Thymus (tissue), 14 donors: Measurements from ENCODE around the gene ST3GAL2. TPM values are rescaled to one million over a fixed set of nuclear protein-coding genes. Genes with fewer than 3 reads are reported as not detected.
A peak's percentile ranks its signal among the peaks of the same experiment; 100 is the strongest.

ENCODE experiments used
- DNase-seq, 9 donors: peaks; one replicate each; pipeline ENCODE4 v3.0.0-alpha.2; 2013; ENCODE audit warnings: low spot score in 9 of 9, low read depth in 6 of 9, missing footprints in 1 of 9
- H3K27ac ChIP-seq, 2 donors: one replicate each; pipeline ENCODE4 v1.5.1; 2013; ENCODE audit warnings: control low read depth in 1 of 2, low read depth in 1 of 2, low read length in 1 of 2, mild to moderate bottlenecking in 1 of 2, moderate library complexity in 1 of 2
- H3K27me3 ChIP-seq, 2 donors: one replicate each; pipeline ENCODE4 v1.5.1; 2013; ENCODE audit warnings: low read length in 1 of 2; ENCODE audit not compliant: control insufficient read depth in 2 of 2, insufficient read depth in 1 of 2
- H3K36me3 ChIP-seq, 2 donors: one replicate each; pipeline ENCODE4 v1.5.1; 2013; ENCODE audit warnings: low read length in 1 of 2, mild to moderate bottlenecking in 1 of 2, moderate library complexity in 1 of 2; ENCODE audit not compliant: control insufficient read depth in 2 of 2, insufficient read depth in 2 of 2
- H3K4me1 ChIP-seq, 2 donors: one replicate each; pipeline ENCODE4 v1.5.1; 2013; ENCODE audit warnings: low read length in 2 of 2; ENCODE audit not compliant: control insufficient read depth in 2 of 2, insufficient read depth in 2 of 2
- H3K4me3 ChIP-seq, 2 donors: one replicate each; pipeline ENCODE4 v1.5.1; 2013; ENCODE audit warnings: low read length in 2 of 2, control low read depth in 1 of 2, mild to moderate bottlenecking in 1 of 2
- H3K9me3 ChIP-seq, 2 donors: one replicate each; pipeline ENCODE4 v1.5.1; 2013; ENCODE audit warnings: low read length in 1 of 2, mild to moderate bottlenecking in 1 of 2; ENCODE audit not compliant: control insufficient read depth in 2 of 2, insufficient read depth in 1 of 2
- WGBS: extraction: QIAGEN DNeasy Blood & Tissue Kit; methylation state at CpG from one replicate; pipeline ENCODE4 v1.1.7; 2013; 5-methylcytosine and 5-hydroxymethylcytosine counted together
- long read RNA-seq, 10 donors: transcript quantifications; one replicate each; lab custom pipeline, GENCODE V29; 2026
- polyA plus RNA-seq: library from polyadenylated mRNA; stranded (reverse); fragments of 200-250 nt; gene quantifications from one replicate; pipeline ENCODE4 v1.2.3, GENCODE V29; 2013
- total RNA-seq: library from RNA; stranded (reverse); fragments of 120-200 nt; gene quantifications from one replicate; pipeline ENCODE4 v1.2.4, GENCODE V29; 2013
- donor health status: healthy.

ST3GAL2 gene, protein sequence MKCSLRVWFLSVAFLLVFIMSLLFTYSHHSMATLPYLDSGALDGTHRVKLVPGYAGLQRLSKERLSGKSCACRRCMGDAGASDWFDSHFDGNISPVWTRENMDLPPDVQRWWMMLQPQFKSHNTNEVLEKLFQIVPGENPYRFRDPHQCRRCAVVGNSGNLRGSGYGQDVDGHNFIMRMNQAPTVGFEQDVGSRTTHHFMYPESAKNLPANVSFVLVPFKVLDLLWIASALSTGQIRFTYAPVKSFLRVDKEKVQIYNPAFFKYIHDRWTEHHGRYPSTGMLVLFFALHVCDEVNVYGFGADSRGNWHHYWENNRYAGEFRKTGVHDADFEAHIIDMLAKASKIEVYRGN
- 18.7 TPM for total RNA-seq
- polyA plus RNA-seq = 11.8 TPM
- long read RNA-seq, donor 1 = 0 reads
- long read RNA-seq, donor 2 = 0 reads
- long read RNA-seq, donor 3, full-length matches to known transcripts = 6 of 6 reads
- long read RNA-seq, donor 3, partial matches to known transcripts = 0 of 6 reads
- long read RNA-seq, donor 3, other reads (novel, unspliced or antisense) = 0 of 6 reads
- long read RNA-seq, donor 4, partial matches to known transcripts = 0 of 1 reads
- long read RNA-seq, donor 4, other reads (novel, unspliced or antisense) = 0 of 1 reads
- long read RNA-seq, donor 5, full-length matches to known transcripts = 2 of 2 reads
- long read RNA-seq, donor 5, partial matches to known transcripts = 0 of 2 reads
- long read RNA-seq, donor 5, other reads (novel, unspliced or antisense) = 0 of 2 reads
- long read RNA-seq, donor 6, full-length matches to known transcripts = 4 of 4 reads
- long read RNA-seq, donor 6, partial matches to known transcripts = 0 of 4 reads
- long read RNA-seq, donor 6, other reads (novel, unspliced or antisense) = 0 of 4 reads
- long read RNA-seq, donor 7, full-length matches to known transcripts = 1 of 1 reads
- long read RNA-seq, donor 7, partial matches to known transcripts = 0 of 1 reads
- long read RNA-seq, donor 7, other reads (novel, unspliced or antisense) = 0 of 1 reads
- long read RNA-seq, donor 8, full-length matches to known transcripts = 1 of 1 reads
- long read RNA-seq, donor 8, partial matches to known transcripts = 0 of 1 reads
- long read RNA-seq, donor 8, other reads (novel, unspliced or antisense) = 0 of 1 reads
- long read RNA-seq, donor 9 = 0 reads
- long read RNA-seq, donor 10, full-length matches to known transcripts = 4 of 4 reads
- long read RNA-seq, donor 10, partial matches to known transcripts = 0 of 4 reads
- long read RNA-seq, donor 10, other reads (novel, unspliced or antisense) = 0 of 4 reads

DNA sequence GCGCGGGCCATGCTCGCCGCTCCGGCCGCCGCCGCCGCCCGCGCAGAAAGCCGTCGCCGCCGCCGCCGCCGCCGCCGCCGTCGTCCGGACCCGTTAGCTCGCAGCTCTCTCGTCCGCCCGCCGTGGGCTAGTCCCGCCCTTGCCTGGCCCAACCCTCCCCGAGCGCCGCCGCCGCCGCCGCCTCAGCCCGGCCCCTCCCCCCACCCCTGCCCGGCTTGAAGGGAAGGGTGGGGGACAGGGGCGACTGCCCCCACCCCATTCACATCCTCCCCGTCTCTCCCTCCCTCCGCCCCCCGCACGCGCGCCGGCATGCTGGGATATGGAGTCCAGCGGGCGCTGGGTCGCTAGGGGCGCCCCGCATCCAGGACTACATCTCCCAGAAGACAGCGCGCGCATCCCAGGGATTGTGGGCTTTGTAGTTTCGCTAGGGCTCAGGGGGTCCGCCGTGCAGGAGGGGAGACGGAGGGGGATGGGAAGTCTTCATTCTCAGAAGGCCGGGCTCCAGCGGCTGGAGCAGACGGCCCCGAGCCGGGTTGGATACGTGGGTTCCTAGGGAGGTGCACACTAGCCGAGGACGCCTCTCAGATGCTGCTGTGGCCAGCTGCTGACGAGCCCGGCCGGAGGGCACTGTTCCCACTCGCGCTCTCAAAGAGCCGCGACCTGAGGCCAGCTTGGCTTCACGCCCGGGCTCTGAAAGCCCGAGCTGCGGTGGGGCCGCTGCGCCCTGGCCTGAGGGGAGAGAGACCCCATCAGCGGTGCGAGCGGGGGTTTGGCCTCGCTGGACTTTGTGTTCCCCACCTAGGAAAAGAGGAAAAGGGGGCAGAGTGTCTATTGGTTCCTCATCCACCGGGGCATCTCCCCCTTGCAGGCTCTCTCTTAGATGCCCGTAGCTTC is at the start of gene ST3GAL2:
ST3GAL2 (minus strand) TSS at position 132 of the 894 bp plus-strand sequence. CDS start 40,570 bp downstream, outside the sequence.
- Histone ChIP-seq H3K4me3 (peak within 1 kb of the TSS; percentile 72 to 92), H3K27ac (peak within 1 kb of the TSS; percentile 27 to 78), H3K9me3 (no peaks in the 10 kb centered on the region), H3K27me3 (no peaks in the 10 kb centered on the region), H3K36me3 (peaks cover 5 to 6% of the 10 kb centered on the region in 2 donors), H3K4me1 (peaks cover 20 to 36% of the 10 kb centered on the region in 2 donors)
- peak; percentile 86 to 98 (median 95) for DNase-seq
- under 1% methylated on average over 86 of the region's 86 CpGs for WGBS

DNA sequence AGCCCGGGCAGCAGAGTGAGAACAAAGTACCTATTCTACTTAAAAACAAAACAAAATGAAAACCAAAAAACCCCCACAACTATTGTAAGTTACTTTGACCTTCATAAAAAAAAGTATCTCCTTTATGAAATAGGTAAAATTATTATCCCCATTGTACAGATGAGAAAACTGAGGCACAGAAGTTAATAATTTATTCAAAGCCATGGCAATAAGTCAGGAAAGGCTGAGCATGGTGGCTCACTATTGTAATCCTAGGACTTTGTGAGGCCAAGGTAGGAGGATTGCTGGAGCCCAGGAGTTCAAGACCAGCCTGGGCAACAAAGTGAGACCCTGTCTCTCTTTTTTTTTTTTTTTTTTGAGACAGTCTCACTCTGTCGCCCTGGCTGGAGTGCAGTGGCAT is 46.0 kb upstream of the ST3GAL2 start:
- H3K36me3 ChIP-seq = peaks cover 48 to 59% of the 10 kb centered on the region in 2 donors
- no peak overlapping the region for H3K4me3 ChIP-seq
- WGBS = over 99% methylated on average over 2 of the region's 2 CpGs
- no peaks in the 10 kb centered on the region for H3K9me3 ChIP-seq
- DNase-seq = no peak
- no peak overlapping the region for H3K27ac ChIP-seq
- no peaks in the 10 kb centered on the region for H3K27me3 ChIP-seq
- H3K4me1 ChIP-seq = no peaks in the 10 kb centered on the region

DNA sequence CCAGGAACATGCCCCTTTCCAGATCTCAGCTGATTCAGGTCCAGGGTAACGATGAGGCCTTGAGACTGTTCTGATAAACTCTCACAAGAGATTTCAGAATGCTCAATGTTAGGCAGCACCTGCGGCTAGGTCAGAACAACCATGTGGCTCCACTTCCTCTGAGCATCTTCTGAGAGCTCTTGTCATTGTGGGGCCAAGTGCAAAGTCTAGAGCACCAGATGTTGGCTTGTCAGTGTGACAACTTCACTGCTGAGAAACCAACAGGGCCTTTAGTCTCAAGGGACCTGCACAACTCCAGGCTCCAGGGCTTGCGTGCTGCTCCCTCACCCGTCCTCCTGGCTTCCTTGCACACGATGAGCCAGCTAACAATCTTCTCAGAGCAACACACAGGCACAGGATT is 44.5 kb upstream of the ST3GAL2 start:
- 97% methylated on average over 5 of the region's 5 CpGs for WGBS
- no peaks in the 10 kb centered on the region for H3K27me3 ChIP-seq
- no peak overlapping the region for H3K27ac ChIP-seq
- no peaks in the 10 kb centered on the region for H3K4me1 ChIP-seq
- peaks cover 54 to 60% of the 10 kb centered on the region in 2 donors for H3K36me3 ChIP-seq
- H3K9me3 ChIP-seq = no peaks in the 10 kb centered on the region
- no peak overlapping the region for H3K4me3 ChIP-seq
- DNase-seq = no peak

DNA sequence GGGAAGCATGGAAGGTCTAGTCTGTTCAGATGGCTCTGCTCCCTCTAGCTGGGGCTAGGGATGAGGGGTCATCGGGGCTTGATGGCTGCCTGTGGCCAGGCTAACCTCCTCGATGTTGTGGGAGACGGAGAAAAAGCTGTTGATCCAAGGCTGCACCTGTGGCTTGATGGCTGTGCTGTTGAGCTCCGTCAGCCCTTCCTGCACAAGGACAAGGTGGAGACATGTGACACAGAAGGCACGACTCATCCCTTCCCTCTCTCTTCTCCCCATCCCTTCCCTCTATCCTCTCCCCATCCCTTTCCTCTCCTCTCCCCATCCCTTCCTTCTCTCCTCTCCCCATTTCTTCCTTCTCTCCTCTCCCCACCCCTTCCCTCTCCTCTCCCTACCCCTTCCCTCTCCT is 43.7 kb upstream of the ST3GAL2 start:
- WGBS = 97% methylated on average over 5 of the region's 5 CpGs
- DNase-seq = no peak

DNA sequence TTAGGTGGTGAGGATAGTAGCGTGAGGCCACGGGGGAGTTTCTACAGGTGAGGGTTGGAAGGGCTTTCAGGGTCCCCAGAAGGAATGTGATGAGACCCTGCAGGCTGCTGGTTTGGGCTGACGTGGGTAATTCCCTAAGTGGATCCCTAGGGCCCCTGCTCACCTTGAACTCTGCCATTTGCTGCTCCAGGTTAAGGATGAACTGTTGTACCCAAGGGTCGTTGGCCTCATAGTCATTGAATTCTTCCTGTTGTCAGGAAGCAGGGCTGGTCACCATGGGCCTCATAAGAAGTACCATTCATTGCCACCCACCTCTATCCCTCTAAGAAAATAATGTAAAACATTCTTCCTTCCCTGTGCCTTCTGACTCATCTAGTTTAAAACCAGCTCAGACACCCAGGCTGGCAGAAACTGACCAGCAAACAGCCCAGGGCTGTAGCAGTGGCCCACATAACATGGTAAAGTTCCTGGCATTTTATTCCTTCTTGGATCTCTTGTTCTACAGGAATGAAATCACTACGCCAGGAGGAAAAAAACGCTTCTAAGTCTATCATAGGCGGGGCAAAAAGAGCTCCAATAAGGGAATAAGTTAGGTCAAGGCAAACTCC is 43.1 kb upstream of the ST3GAL2 start:
- WGBS = 96% methylated on average over 7 of the region's 7 CpGs
- Histone ChIP-seq H3K36me3 (peaks cover 60 to 66% of the 10 kb centered on the region in 2 donors), H3K4me1 (no peaks in the 10 kb centered on the region), H3K27ac (no peak overlapping the region), H3K4me3 (no peak overlapping the region), H3K27me3 (no peaks in the 10 kb centered on the region), H3K9me3 (no peaks in the 10 kb centered on the region)
- DNase-seq = no peak

More for the DNA sequence above, 43.7 kb upstream of the ST3GAL2 start:
- Histone ChIP-seq H3K36me3 (peaks cover 61 to 64% of the 10 kb centered on the region in 2 donors), H3K9me3 (no peaks in the 10 kb centered on the region), H3K27me3 (no peaks in the 10 kb centered on the region), H3K27ac (no peak overlapping the region), H3K4me3 (no peak overlapping the region), H3K4me1 (no peaks in the 10 kb centered on the region)

DNA sequence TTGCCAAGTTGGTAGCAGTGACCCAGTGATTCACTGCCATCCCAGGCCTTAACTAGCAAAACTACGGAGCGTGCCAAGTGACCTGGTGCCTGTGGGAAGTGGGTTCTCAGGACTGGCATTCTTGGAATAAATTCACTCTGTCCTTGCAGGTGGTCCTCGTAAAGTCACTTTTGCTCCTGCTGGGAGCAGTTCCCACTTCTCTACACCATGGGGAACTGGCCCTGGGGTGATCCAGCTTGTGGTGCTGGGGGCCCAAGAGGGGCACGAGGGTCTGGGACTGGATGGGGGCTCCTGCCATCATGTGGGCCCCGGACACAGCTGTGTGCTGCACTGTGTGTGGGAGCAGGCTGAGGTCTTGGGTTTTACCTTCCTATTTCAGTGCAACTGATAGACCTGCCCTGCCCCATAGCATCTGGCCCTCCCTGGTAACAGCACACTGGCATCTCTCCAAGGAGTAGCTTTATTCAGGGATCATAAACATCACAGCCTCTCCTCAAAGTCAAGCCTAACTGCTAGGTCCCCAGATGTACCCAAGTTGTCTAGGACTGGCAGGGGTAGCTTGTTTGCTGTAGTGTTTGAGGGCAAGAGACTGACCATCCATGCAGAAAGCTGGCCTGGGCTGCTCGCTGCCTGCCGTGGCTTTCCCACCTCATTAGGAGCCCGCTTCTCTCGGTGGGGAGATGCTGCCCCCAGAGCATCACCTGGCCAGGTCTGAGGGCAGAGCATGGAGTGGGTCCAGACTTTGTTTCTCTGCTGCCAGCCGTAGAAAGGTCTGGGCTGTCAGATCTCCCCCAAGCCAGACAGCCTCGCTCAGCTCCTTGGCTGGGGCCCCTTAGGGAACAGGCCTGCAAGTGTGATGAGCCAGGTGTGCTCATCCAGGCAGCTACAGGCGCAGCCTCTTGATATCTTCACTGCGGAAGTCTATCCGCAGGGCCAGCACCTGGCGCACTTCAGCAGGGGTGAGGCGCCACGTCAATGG is 41.5 kb upstream of the ST3GAL2 start:
- WGBS = 97% methylated on average over 17 of the region's 17 CpGs
- peaks cover 54 to 56% of the 10 kb centered on the region in 2 donors for H3K36me3 ChIP-seq
- DNase-seq = no peak
- no peak overlapping the region for H3K4me3 ChIP-seq
- H3K9me3 ChIP-seq = no peaks in the 10 kb centered on the region
- no peak overlapping the region for H3K27ac ChIP-seq
- H3K4me1 ChIP-seq = peaks cover 0 to 4% of the 10 kb centered on the region in 2 donors
- no peaks in the 10 kb centered on the region for H3K27me3 ChIP-seq

DNA sequence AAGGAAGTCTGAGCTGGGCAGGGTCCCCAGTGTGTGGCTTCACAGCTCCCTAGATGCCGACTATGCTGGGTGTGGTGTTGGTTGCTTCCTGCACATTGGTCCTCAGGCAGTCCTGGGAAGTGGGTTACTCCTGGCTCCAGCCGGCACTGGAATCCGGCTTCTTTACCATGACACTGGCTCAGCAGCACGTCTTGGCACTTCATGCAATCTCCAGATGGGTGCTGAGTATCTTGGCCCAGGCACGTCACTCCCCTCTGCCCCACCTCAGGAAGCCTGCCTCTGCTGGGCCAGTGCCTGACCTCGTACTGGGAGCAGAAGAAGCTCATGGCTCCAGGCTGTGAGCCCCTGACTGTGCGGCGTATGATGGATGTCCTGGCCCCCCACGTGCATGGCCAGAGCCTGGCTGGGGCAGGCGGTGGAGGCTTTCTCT is 40.0 kb upstream of the ST3GAL2 start:
- peaks cover 49 to 54% of the 10 kb centered on the region in 2 donors for H3K36me3 ChIP-seq
- no peak overlapping the region for H3K4me3 ChIP-seq
- DNase-seq = no peak
- WGBS = 91% methylated on average over 10 of the region's 10 CpGs
- H3K27ac ChIP-seq = no peak overlapping the region
- no peaks in the 10 kb centered on the region for H3K9me3 ChIP-seq
- H3K27me3 ChIP-seq = no peaks in the 10 kb centered on the region
- peaks cover 0 to 4% of the 10 kb centered on the region in 2 donors for H3K4me1 ChIP-seq
